ENCODE results near the gene KLHDC7B.

- TF ChIP-seq CTCF (conservative IDR thresholded peaks at IDR 0.05; ENCODE audit: low read length) (no peak), EZH2phosphoT487 (IDR thresholded peaks at IDR 0.05; ENCODE audit: borderline replicate concordance) (no peak)
Measured at GRCh38 chr22:50528682-50529415, 16.9 kb upstream of the KLHDC7B start.

Measured in Loucy (cell line).